GM18873 (cell line): ENCODE results near the gene COASY.
"Not testable (repeated sequence)": the region's sequence is repeated elsewhere in the genome, so short reads cannot be mapped to it uniquely, and the experiment has no call there.

Experiments
- ATAC-seq: cut with Tn5 transposase; IDR thresholded peaks from one replicate; pipeline ENCODE4 v1.9.1; 2021; ENCODE audit warnings: mild to moderate bottlenecking, moderate library complexity, moderate number of reproducible peaks; ENCODE audit not compliant: unreplicated experiment, low FRiP score

Gene COASY

DNA sequence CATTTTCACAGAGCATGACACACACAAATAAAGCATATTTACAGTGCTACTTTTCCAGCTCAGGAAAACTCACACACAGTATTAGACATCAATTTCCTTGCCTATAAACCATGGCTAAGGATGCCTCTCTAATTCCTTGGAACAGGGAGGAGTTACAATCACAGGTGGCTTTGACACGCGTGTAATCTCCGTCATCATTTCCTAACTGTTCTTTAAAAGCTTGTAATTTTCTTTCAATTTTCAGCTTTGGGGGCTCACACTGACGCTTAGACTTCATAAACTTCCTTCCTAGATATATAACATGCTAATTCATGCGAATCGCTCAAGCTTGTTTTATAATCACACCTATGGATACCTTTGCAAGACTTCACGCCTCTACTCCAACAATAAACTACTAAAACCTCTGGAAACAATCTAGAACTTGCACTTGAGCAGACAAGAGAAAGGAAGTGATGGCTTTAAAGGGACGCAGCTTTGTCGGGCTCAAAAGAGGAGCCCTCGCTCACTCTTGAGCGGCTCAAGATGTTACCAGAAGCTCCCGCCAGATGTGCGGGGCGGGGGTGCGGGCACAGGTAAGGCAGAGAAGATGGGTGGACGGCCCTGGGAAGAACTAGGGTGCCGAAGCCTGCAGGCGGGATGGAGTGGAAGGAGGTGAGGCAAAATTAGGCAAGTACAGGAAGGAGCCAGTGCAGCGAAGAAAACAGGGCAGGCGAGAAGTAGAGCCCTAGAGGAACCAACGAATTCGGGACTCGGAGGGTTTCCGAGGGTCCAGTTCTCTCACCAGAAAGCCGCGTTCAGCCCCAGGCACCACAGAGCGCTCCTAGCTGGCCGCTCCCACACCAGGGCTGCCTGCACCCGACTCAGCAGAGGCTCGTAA lies 46.6 kb downstream of the COASY start:
- peak; percentile 2 for ATAC-seq

DNA sequence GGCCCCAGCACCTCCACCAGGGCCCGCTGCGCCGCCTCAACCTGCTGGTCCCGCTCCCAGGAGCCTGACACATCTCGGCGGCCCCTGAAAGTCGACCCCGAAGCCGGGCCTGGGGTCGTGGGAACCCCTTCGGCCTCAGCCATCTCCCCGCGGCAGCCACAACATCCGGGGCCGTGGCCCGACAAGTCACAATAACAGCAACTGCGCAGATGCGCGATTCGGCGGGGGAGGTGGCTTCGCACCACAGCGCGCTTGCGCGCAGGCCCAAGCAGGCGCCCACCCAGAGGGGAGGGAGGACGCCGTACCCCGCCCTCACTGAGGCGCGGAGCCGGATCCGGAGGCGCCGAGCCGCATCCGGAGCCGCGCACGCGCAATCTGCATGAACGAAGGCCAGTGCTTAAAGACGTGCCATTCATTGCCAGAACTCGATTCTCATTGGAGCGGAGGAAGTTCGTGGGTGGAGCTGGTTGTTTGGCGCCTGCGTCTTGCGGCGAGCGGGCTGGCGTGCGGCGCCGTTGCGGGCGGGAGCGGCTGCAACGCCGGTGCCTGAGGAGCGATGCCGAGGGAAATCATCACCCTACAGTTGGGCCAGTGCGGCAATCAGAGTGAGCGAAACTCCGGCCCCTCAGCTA lies 47.4 kb downstream of the COASY start, which contains the start of the genes RETREG3 and TUBG1:
TSS of gene RETREG3 (minus strand) at position 193 of the 632 bp plus-strand sequence. CDS start at position 143, 50 bp downstream.
TSS of gene TUBG1 (plus strand) at position 502 of the 632 bp plus-strand sequence. CDS start at position 557, 55 bp downstream.
- ATAC-seq = peak; percentile 87

GRCh38 chr17:42609814-42610801 lies 48.2 kb downstream of the COASY start:
- ATAC-seq = not testable (repeated sequence)

DNA sequence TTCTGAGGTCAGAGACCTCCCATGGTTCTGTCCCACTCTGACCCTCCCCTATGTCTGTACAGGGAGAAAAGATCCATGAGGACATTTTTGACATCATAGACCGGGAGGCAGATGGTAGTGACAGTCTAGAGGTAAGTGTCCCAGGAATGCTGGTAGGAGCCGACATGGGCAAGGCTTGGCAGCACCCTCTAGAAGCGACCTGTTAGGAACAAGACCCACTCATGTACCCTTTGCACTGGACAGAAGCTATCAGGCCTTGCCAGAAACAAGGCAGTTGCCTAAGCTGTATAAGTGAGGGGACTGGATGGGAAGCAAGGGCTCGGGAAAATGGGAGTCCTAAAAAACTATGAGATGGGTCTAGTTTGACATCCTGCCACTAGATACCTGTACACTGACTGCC lies 50.1 kb downstream of the COASY start:
- no peak for ATAC-seq

- ATAC-seq = no peak
These were observed 51.8 kb downstream of the COASY start for GRCh38 chr17:42613699-42614295.
